Neutrophil (primary cell): ENCODE measurements around the gene MORN5.

ENCODE experiments used
- H3K27ac ChIP-seq: fragments of 200-600 bp; sonication (generic); 2 replicates; pipeline ENCODE4 v1.5.1; 2016; ENCODE audit warnings: mild to moderate bottlenecking, moderate library complexity
- H3K27me3 ChIP-seq: fragments of 200-600 bp; sonication (generic); 2 replicates; pipeline ENCODE4 v1.6.0; 2016; ENCODE audit warnings: mild to moderate bottlenecking
- H3K36me3 ChIP-seq: fragments of 200-600 bp; sonication (generic); 2 replicates; pipeline ENCODE4 v1.5.1; 2017
- H3K4me1 ChIP-seq, 2 experiments: fragments of 200-600 bp in 1 of 2; sonication (generic) in 1 of 2; 1 replicate in 1 of 2; 2 replicates in 1 of 2; pipeline versions ENCODE4 v1.5.1 to v1.6.1; 2013 to 2016; ENCODE audit warnings: low read depth in 1 of 2, low read length in 1 of 2, mild to moderate bottlenecking in 1 of 2, moderate library complexity in 1 of 2; ENCODE audit not compliant: control insufficient read depth in 1 of 2, insufficient read depth in 1 of 2
- H3K4me3 ChIP-seq, 2 experiments: fragments of 200-600 bp in 1 of 2; sonication (generic) in 1 of 2; 1 replicate in 1 of 2; 2 replicates in 1 of 2; pipeline ENCODE4 v1.5.1; 2013 to 2016; ENCODE audit warnings: low read depth in 1 of 2, low read length in 1 of 2, mild to moderate bottlenecking in 1 of 2, moderate library complexity in 1 of 2
- H3K9me3 ChIP-seq: fragments of 200-600 bp; sonication (generic); 2 replicates; pipeline ENCODE4 v1.5.1; 2016
- TF ChIP-seq, protein P1 (sequence below): fragments of 200-600 bp; sonication (generic); IDR thresholded peaks from 2 replicates; pipeline ENCODE4 v1.5.1; 2016; ENCODE audit warnings: antibody characterized with exemption

MORN5 gene

DNA sequence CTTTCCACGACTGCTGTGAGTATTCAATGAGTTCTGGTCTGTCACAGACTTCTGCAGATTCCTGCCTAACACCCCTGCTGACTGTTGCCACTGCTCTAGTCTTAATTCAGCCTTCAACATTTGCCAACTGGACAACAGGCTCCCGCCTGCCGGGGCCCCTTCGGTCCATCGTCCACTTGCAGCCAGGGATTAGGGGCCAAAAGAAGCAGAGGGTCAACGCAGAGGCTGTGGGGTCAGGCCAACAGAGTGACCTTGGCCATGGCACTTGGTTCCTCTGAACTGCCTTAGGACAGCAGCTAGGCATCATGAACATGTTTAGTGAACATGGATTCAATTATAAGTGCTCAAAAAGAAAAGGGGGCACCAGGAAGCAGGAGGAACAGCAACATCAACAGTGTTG lies 28.7 kb downstream of the MORN5 start:
- Histone ChIP-seq H3K4me3 (no peak overlapping the region), H3K4me1 (no peaks in the 10 kb centered on the region), H3K27me3 (peaks cover 4% of the 10 kb centered on the region), H3K9me3 (no peaks in the 10 kb centered on the region), H3K36me3 (no peaks in the 10 kb centered on the region), H3K27ac (no peak overlapping the region)
- TF ChIP-seq, protein P1, sequence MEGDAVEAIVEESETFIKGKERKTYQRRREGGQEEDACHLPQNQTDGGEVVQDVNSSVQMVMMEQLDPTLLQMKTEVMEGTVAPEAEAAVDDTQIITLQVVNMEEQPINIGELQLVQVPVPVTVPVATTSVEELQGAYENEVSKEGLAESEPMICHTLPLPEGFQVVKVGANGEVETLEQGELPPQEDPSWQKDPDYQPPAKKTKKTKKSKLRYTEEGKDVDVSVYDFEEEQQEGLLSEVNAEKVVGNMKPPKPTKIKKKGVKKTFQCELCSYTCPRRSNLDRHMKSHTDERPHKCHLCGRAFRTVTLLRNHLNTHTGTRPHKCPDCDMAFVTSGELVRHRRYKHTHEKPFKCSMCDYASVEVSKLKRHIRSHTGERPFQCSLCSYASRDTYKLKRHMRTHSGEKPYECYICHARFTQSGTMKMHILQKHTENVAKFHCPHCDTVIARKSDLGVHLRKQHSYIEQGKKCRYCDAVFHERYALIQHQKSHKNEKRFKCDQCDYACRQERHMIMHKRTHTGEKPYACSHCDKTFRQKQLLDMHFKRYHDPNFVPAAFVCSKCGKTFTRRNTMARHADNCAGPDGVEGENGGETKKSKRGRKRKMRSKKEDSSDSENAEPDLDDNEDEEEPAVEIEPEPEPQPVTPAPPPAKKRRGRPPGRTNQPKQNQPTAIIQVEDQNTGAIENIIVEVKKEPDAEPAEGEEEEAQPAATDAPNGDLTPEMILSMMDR, result no peak

DNA sequence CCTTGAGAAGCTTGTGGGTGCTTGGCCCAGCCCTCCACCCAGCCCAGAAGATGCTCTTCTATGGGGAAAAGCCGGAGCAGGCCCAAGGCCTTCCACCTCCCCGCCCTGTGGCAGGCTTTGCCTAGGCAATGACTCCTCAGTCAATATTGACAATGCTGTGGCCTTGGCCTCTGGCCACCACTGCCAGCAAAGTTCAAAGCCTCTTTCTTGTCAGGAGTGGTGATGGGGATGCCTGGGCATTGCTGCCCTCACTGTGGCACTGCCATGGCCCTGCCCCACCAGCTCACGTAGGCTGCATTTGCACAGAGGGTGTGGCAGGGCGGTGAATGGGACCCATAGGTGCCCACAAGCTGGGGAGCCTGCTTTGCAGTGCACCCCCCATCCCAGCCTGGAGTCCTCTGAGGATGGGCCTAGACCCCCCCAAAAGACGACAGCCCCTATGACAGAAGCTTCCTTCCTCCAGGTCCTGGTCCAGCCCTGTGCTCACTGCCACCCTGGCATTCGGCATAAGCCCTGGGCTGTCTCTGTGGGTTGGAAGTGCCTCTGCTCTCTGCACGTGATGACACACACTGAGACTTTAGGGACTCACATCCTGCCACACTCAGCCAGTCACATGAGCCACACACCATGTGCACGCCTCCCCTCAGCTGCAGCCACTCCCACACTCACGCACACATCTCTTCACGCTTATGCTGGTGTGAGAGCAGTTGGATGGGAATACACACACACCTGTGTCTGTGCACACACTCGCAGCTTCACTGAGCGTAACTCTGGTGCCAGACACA lies 31.1 kb downstream of the MORN5 start:
- Histone ChIP-seq H3K27me3 (no peaks in the 10 kb centered on the region), H3K27ac (no peak overlapping the region), H3K9me3 (no peaks in the 10 kb centered on the region), H3K4me3 (no peak overlapping the region), H3K36me3 (no peaks in the 10 kb centered on the region), H3K4me1 (no peaks in the 10 kb centered on the region)
- TF ChIP-seq, protein P1, result no peak

DNA sequence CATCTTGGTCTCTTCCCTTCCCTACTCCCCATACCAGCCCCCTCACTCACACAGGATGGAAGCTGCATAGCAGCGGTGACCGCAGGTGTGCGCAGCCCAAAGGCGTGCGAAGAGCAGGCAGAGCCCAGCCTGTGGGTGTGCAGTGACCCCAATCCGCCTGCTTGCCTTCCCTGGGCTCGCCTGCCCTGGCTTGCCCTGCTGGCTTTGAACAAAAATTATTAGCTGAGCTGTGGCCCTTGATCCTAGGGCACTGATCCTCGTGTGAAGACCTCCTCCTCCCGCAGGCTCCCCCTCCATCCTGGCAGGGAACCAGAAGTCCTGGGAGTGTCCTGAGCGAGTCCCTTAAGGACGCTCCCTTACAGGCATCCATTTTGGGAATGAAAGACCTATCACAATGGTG lies 31.9 kb downstream of the MORN5 start:
- Histone ChIP-seq H3K9me3 (no peaks in the 10 kb centered on the region), H3K4me3 (no peak overlapping the region), H3K27ac (no peak overlapping the region), H3K27me3 (no peaks in the 10 kb centered on the region), H3K4me1 (no peaks in the 10 kb centered on the region), H3K36me3 (no peaks in the 10 kb centered on the region)
- TF ChIP-seq, protein P1, result no peak

DNA sequence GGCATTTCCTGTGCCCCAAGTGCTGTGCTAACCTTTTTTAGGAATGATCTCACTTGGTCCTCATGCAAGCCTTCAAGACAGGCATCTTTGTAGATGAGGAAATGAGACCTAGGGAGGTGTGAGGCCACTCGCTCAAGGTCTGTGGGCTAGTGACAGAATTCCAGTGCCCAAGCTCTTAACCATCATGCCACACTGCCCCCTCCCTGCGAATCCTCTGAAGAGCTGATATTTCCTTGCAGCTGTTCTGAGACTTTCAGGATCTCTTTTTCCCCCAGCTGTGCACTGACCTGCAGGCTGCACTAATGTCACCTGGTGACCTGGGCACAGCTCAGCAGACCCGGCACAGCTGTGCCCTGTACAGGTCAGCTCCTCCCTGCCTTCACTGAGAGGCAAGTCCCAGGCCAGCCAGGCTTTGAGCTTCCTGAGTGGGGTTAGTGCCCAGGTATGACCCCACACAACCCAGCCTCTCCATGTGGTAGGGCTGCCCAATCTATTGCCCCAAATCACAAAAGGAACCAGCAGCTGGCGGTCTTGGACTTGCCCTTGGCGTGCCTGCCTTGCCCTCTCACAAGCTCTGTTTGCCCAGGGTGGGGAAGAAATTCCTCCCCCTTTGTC lies 32.7 kb downstream of the MORN5 start:
- H3K9me3 ChIP-seq, result no peaks in the 10 kb centered on the region
- H3K4me3 ChIP-seq, result no peak overlapping the region
- no peak overlapping the region for H3K27ac ChIP-seq
- TF ChIP-seq, protein P1, result no peak
- no peaks in the 10 kb centered on the region for H3K4me1 ChIP-seq
- H3K36me3 ChIP-seq, result no peaks in the 10 kb centered on the region
- peaks cover 5% of the 10 kb centered on the region for H3K27me3 ChIP-seq

DNA sequence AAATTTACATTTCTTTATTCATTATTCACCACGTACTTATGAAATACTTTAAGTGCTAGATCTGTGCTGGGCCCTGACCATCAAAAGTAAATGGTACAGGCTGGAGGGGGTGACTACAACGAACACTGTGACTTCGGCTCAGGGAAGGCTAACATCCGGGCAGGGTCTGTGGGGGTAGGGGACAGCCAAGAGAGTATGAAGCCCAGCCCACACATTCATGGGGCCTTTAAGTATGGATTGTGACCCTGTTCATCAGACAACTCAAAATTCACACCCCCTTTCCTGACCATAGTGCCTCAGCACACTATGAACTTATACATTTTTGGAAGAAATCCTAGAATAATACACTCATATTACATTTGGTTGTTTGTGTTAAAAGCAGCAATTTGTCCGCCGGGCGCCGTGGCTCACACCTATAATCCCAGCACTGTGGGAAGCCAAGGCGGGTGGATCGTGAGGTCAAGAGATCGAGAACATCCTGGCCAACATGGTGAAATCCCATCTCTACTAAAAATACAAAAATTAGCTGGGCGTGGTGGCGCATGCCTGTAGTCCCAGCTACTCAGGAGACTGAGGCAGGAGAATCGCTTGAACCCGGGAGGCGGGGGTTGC lies 33.3 kb downstream of the MORN5 start:
- H3K27ac ChIP-seq, result no peak overlapping the region
- H3K4me1 ChIP-seq, result no peaks in the 10 kb centered on the region
- no peaks in the 10 kb centered on the region for H3K9me3 ChIP-seq
- TF ChIP-seq, protein P1, result no peak
- no peaks in the 10 kb centered on the region for H3K36me3 ChIP-seq
- no peak overlapping the region for H3K4me3 ChIP-seq
- peaks cover 7% of the 10 kb centered on the region for H3K27me3 ChIP-seq
